ENCODE data around the gene ISCU.

Gene ISCU

GRCh38 chr12:108592033-108592909 is 29.9 kb downstream of the ISCU start:
- DNase-seq = no peak

- no peak for DNase-seq
Observed at GRCh38 chr12:108594323-108594903, 32.0 kb downstream of the ISCU start.

GRCh38 chr12:108594960-108595710 is 32.7 kb downstream of the ISCU start:
- DNase-seq = no peak

- DNase-seq = no peak
Observed at GRCh38 chr12:108595711-108596647, 33.6 kb downstream of the ISCU start.

GRCh38 chr12:108596854-108597558 is 34.6 kb downstream of the ISCU start:
- DNase-seq = no peak

GRCh38 chr12:108597559-108598471 is 35.4 kb downstream of the ISCU start, which contains the start of gene TMEM119:
TMEM119 (minus strand) TSS chr12:108598084; CDS start chr12:108592383, 5,701 bp downstream.
- no peak for DNase-seq

- no peak for DNase-seq
Observed at GRCh38 chr12:108598553-108599250, 36.3 kb downstream of the ISCU start.

- no peak for DNase-seq
Observed at GRCh38 chr12:108599541-108599940, 37.1 kb downstream of the ISCU start.

GRCh38 chr12:108599948-108600701 is 37.7 kb downstream of the ISCU start:
- DNase-seq = no peak

- no peak for DNase-seq
Observed at GRCh38 chr12:108600702-108601007, 38.3 kb downstream of the ISCU start.

- no peak for DNase-seq
Observed at GRCh38 chr12:108602209-108602705, 39.9 kb downstream of the ISCU start.

- DNase-seq = no peak
Observed at GRCh38 chr12:108602976-108603704, 40.7 kb downstream of the ISCU start.

GRCh38 chr12:108603743-108604142 is 41.3 kb downstream of the ISCU start:
- DNase-seq = no peak

GRCh38 chr12:108604208-108604941 is 42.0 kb downstream of the ISCU start:
- DNase-seq = no peak

GRCh38 chr12:108605000-108605689 is 42.7 kb downstream of the ISCU start:
- DNase-seq = no peak

- no peak for DNase-seq
Observed at GRCh38 chr12:108605690-108606406, 43.5 kb downstream of the ISCU start.
